ENCODE measurements around the gene PERM1.

Gene PERM1

DNA sequence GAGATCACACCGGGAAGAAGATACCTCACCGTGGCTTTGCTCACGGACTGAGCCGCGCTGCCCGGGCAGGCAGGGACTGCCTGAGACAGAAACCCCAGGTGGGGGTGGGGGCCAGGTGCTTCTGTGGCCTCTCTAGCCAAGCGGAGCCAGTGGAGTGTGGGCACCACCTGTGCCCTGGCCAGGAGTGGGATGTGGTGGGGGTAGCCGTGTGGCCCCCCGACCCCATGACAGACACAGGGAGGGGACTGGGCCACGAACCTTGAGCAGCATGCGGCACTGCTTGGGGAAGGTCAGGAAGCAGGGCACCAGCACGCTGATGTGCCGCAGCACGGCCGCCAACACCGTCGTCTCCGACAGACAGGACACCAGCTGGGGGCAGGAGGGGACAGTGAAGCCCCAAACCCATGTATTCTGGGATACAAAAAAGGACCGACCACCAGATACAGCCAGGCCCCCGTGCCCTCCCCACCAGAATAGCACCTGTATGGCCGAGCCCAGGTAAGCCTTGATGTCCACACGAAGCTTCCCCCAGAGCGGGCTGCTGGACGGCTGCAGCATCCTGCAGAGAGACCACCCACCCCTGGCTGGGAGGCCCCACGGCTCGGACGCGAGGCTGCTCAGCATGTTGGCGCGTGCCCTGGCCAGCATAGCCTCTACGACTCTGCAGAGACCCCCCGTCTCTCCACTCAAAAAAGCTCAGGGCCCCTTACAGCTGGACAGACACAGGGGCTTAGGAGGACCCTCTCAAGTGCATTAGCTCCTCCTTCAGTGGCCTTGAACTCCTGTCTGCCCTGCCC is 28.2 kb downstream of the PERM1 start:
- H3K36me3 ChIP-seq (ENCODE audit: insufficient read depth, low read length), result peaks cover 53% of the 10 kb centered on the region; the same call in 1 of the 2 replicates
- no peak overlapping the region for H2AFZ ChIP-seq (ENCODE audit: low read length)
- H3K4me3 ChIP-seq (ENCODE audit: low read length, poor library complexity, severe bottlenecking), result no peak overlapping the region
- H3K27me3 ChIP-seq (ENCODE audit: insufficient read depth, low read length, poor library complexity, severe bottlenecking), result no peaks in the 10 kb centered on the region
- peaks cover 26% of the 10 kb centered on the region for H3K79me2 ChIP-seq (ENCODE audit: insufficient read depth, low read length)
- H3K9ac ChIP-seq (ENCODE audit: low read depth, low read length, poor library complexity, severe bottlenecking), result no peak overlapping the region
- no peaks in the 10 kb centered on the region for H3F3A ChIP-seq (ENCODE audit: low read depth)
- H3K9me2 ChIP-seq (replicated peaks; ENCODE audit: low read depth, low read length), result no peaks in the 10 kb centered on the region
- H4K20me1 ChIP-seq (ENCODE audit: insufficient read depth, low read length, poor library complexity, severe bottlenecking), result peaks cover 12% of the 10 kb centered on the region
- H3K4me1 ChIP-seq (ENCODE audit: insufficient read depth, low read length, poor library complexity, severe bottlenecking), result peaks cover 11% of the 10 kb centered on the region
- TF ChIP-seq, protein P1, sequence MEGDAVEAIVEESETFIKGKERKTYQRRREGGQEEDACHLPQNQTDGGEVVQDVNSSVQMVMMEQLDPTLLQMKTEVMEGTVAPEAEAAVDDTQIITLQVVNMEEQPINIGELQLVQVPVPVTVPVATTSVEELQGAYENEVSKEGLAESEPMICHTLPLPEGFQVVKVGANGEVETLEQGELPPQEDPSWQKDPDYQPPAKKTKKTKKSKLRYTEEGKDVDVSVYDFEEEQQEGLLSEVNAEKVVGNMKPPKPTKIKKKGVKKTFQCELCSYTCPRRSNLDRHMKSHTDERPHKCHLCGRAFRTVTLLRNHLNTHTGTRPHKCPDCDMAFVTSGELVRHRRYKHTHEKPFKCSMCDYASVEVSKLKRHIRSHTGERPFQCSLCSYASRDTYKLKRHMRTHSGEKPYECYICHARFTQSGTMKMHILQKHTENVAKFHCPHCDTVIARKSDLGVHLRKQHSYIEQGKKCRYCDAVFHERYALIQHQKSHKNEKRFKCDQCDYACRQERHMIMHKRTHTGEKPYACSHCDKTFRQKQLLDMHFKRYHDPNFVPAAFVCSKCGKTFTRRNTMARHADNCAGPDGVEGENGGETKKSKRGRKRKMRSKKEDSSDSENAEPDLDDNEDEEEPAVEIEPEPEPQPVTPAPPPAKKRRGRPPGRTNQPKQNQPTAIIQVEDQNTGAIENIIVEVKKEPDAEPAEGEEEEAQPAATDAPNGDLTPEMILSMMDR (conservative IDR thresholded peaks at IDR 0.05; ENCODE audit: low read length), result no peak
- TF ChIP-seq EZH2phosphoT487 (IDR thresholded peaks at IDR 0.05; ENCODE audit: borderline replicate concordance), result no peak
- no peaks in the 10 kb centered on the region for H3K9me3 ChIP-seq (ENCODE audit: insufficient read depth, low read depth, low read length)
- no peak overlapping the region for H3K4me2 ChIP-seq (ENCODE audit: low read depth, low read length, poor library complexity, severe bottlenecking)

DNA sequence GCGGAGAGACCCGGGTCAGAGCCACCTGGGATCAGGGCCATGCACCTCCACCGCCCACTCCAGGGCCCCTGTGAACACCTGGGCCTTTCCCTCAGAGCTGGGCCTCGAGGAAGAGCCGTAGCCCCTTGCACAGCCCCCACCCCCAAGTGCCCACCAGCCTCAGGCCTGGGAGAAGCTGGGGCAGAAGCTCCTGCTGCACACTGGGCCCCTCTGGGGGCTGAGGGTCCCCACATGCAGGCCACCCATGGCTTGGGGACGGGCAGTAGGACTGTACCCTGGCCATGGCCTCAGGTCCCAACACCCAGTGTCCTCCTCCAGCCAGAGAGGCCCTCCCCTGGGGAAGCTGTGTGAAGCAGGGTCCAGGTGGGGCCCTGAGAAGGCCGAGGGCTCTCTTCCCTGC is 29.3 kb downstream of the PERM1 start:
- no peak overlapping the region for H3K9ac ChIP-seq (ENCODE audit: low read depth, low read length, poor library complexity, severe bottlenecking)
- no peak overlapping the region for H3K4me2 ChIP-seq (ENCODE audit: low read depth, low read length, poor library complexity, severe bottlenecking)
- no peaks in the 10 kb centered on the region for H3K27me3 ChIP-seq (ENCODE audit: insufficient read depth, low read length, poor library complexity, severe bottlenecking)
- H2AFZ ChIP-seq (ENCODE audit: low read length), result no peak overlapping the region
- TF ChIP-seq, protein P1 (conservative IDR thresholded peaks at IDR 0.05; ENCODE audit: low read length), result no peak
- no peak for TF ChIP-seq EZH2phosphoT487 (IDR thresholded peaks at IDR 0.05; ENCODE audit: borderline replicate concordance)
- H3K9me2 ChIP-seq (replicated peaks; ENCODE audit: low read depth, low read length), result no peaks in the 10 kb centered on the region
- peaks cover 4% of the 10 kb centered on the region for H3K4me1 ChIP-seq (ENCODE audit: insufficient read depth, low read length, poor library complexity, severe bottlenecking)
- no peaks in the 10 kb centered on the region for H3K9me3 ChIP-seq (ENCODE audit: insufficient read depth, low read depth, low read length)
- H3K79me2 ChIP-seq (ENCODE audit: insufficient read depth, low read length), result peaks cover 14% of the 10 kb centered on the region; the same call in 1 of the 2 replicates
- no peak overlapping the region for H3K4me3 ChIP-seq (ENCODE audit: low read length, poor library complexity, severe bottlenecking)
- H4K20me1 ChIP-seq (ENCODE audit: insufficient read depth, low read length, poor library complexity, severe bottlenecking), result peaks cover 3% of the 10 kb centered on the region
- H3F3A ChIP-seq (ENCODE audit: low read depth), result no peaks in the 10 kb centered on the region
- H3K36me3 ChIP-seq (ENCODE audit: insufficient read depth, low read length), result peaks cover 55% of the 10 kb centered on the region; the same call in 1 of the 2 replicates

DNA sequence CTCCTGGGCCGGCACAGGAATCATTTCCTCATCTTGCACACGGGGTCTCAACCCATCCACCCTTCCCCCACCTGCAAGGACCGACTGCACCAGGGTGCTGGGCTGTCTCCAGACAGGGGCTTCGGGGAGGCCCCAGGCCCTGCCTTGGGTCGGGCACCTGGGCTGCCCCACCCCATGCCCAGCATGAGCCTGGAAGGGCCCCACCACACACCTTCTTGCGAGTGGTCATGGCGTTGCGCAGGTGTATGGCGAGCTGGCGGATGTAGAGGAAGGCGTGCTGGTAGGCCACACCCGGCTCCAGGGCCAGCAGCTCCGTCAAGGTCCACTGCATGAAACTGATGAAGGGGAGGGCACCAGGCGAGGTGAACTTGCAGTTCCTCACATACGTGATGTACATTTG is 29.7 kb downstream of the PERM1 start:
- TF ChIP-seq EZH2phosphoT487 (IDR thresholded peaks at IDR 0.05; ENCODE audit: borderline replicate concordance), result no peak
- TF ChIP-seq, protein P1 (conservative IDR thresholded peaks at IDR 0.05; ENCODE audit: low read length), result no peak
- H3K4me3 ChIP-seq (ENCODE audit: low read length, poor library complexity, severe bottlenecking), result no peak overlapping the region
- H4K20me1 ChIP-seq (ENCODE audit: insufficient read depth, low read length, poor library complexity, severe bottlenecking), result no peaks in the 10 kb centered on the region
- no peak overlapping the region for H3K9ac ChIP-seq (ENCODE audit: low read depth, low read length, poor library complexity, severe bottlenecking)
- no peak overlapping the region for H2AFZ ChIP-seq (ENCODE audit: low read length)
- no peaks in the 10 kb centered on the region for H3K27me3 ChIP-seq (ENCODE audit: insufficient read depth, low read length, poor library complexity, severe bottlenecking)
- no peaks in the 10 kb centered on the region for H3K4me1 ChIP-seq (ENCODE audit: insufficient read depth, low read length, poor library complexity, severe bottlenecking)
- H3K4me2 ChIP-seq (ENCODE audit: low read depth, low read length, poor library complexity, severe bottlenecking), result no peak overlapping the region
- H3K79me2 ChIP-seq (ENCODE audit: insufficient read depth, low read length), result peaks cover 10% of the 10 kb centered on the region; the same call in 1 of the 2 replicates
- no peaks in the 10 kb centered on the region for H3F3A ChIP-seq (ENCODE audit: low read depth)
- no peaks in the 10 kb centered on the region for H3K9me3 ChIP-seq (ENCODE audit: insufficient read depth, low read depth, low read length)
- no peaks in the 10 kb centered on the region for H3K9me2 ChIP-seq (replicated peaks; ENCODE audit: low read depth, low read length)
- H3K36me3 ChIP-seq (ENCODE audit: insufficient read depth, low read length), result peaks cover 56% of the 10 kb centered on the region; the same call in 1 of the 2 replicates

All from Loucy (cell line).